PFSK-1 (cell line): ENCODE measurements around the gene MICB.

Experiments
- FOXP2 ChIP-seq: optimal IDR thresholded peaks from 2 replicates; pipeline ENCODE3; 2011; ENCODE audit warnings: borderline replicate concordance, control low read depth, inconsistent platforms; ENCODE audit not compliant: insufficient read depth; ENCODE audit errors: extremely low read length, extremely low read depth
- POLR2AphosphoS5 ChIP-seq: IDR thresholded peaks from 2 replicates; pipeline ENCODE4 v1.6.1; 2012; ENCODE audit warnings: low read depth, mild to moderate bottlenecking, control low read depth, low read length, moderate library complexity
- SIN3A ChIP-seq: IDR thresholded peaks from 2 replicates; pipeline ENCODE4 v1.6.1; 2012; ENCODE audit warnings: mild to moderate bottlenecking, low read length, moderate library complexity, borderline replicate concordance; ENCODE audit not compliant: insufficient read depth
- TAF1 ChIP-seq: IDR thresholded peaks from 2 replicates; pipeline ENCODE4 v1.6.1; 2012; ENCODE audit warnings: low read length, control low read depth, borderline replicate concordance; ENCODE audit not compliant: insufficient read depth

GRCh38 chr6:31528307-31528777 is 30.4 kb downstream of the MICB start:
- TF ChIP-seq TAF1 (no peak), POLR2AphosphoS5 (no peak; the same call in 1 of the 2 replicates), FOXP2 (no peak), SIN3A (no peak)
